ENCODE data around the gene NT5C.

Gene NT5C

GRCh38 chr17:75091855-75092327, 39.7 kb downstream of the NT5C start:
- DNase-seq (ENCODE audit: low read depth), result no peak

GRCh38 chr17:75090871-75091854, 40.4 kb downstream of the NT5C start:
- no peak for DNase-seq (ENCODE audit: low read depth)

DNA sequence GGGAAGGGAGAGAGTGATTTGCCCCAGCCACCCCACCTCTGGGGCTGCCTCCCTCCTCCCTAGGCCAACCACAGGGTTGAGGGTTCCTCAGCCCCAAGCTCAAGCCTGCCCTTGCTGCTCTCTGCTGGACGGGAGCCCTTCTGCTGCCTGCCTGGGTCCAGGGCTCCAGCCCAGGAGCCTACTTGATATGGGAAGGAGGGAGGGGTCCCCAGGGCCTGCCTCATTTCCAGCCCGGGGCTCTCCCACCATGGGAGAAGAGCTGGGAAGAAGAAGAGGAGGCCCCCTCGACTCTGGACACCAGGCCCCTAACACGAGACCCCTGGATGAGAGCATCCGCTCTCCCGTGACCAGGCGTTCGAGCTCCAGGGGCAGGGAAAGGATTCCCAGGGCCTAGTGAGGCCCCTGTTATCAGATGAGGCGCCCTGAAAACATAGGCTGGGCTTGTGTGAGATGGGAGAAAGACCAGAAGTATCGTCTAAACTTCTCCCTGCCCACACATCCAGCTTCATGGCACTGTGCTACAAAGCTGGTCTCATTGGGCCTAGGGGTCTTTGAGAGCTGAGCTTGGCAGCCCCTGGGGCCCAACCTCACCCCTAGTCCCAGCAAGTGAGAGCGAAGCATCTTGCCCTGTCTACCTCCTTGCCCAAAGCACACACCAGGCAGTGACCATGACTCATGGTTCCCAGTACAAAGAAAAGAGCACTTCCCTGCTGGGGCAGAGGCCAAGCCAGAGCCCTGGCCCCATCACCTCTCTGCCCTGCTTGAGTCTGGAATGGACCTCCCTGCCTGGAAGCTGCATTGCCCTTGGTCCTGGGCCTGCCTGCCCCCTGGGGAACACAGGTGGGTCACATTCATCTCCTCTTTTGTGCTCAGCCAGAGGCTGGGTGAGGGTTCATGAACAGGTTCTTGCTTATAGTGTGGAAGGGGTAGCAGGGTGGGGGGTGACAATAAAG, 42.8 kb downstream of the NT5C start:
- no peak for DNase-seq (ENCODE audit: low read depth)

DNA sequence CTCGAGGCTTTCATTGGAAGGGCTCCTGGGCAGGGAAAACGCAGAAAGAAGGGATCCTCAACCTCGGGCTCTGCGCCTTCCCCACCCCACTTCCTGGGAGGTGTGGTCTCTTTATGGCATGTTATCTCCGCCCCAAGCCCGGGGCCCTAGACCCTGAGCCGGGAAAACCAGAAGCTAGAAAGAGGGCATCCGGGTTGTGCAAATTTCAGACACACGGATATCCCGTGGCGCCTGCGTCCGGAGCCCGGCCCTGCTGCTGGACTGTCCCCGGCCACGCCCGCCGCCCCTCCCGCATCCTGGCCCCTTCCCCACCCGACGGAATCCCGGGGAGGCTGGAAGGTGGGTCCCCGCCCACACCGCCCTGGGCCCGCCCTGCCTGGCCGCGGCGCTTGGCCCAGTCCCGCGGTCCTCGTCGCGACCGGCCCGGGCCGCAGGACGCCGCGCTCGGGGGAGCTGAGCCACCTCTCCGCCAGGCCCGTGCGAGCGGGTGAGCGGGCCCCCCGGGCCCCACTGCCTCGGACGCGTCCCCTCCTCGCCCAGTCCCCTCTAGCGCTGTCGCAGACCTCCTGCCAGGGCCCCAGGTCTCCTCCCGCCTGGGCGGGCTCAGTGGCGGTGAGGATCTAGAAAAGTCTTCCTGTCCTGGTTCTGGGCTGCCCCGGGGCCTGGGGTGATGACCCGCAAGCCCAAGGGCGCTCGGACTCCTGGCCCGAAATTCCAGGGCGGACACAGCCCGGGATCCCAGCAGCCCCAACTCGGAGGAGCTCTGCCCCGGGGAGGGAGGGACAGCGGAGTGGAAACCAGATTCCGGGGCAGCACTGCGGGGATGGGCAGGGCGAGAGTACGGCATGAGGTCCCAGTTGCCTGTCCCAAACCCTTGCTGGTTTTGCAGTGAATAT, 43.7 kb downstream of the NT5C start, which contains the start of gene SLC16A5:
Gene SLC16A5, plus strand, starts transcription at position 397 of the 896 bp plus-strand sequence. CDS start 5,683 bp downstream, outside the sequence.
- no peak for DNase-seq (ENCODE audit: low read depth)

- no peak for DNase-seq (ENCODE audit: low read depth)
Measured at GRCh38 chr17:75087182-75087557, 44.4 kb downstream of the NT5C start.

GRCh38 chr17:75086496-75087181, 44.9 kb downstream of the NT5C start:
- no peak for DNase-seq (ENCODE audit: low read depth)

GRCh38 chr17:75084039-75084660, 47.4 kb downstream of the NT5C start:
- no peak for DNase-seq (ENCODE audit: low read depth)

DNA sequence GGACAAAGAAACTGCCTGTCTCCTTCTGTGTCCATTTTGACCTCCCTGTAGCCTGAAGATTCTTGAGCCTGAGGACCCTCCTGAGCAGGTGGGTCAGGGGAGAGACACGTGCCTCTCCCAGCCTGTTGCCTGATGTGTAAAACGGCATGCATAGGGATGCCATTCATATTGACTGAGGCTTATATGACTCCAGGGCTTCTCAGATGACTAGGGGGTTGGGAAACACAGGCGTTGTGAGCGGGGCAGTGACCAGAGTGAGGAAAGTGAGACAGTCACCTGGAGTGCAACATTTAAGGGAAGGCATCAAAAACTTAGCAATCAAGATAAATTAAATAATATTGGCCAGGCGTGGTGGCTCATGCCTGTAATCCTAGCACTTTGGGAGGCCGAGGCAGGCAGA, 48.9 kb downstream of the NT5C start:
- DNase-seq (ENCODE audit: low read depth), result no peak

DNA sequence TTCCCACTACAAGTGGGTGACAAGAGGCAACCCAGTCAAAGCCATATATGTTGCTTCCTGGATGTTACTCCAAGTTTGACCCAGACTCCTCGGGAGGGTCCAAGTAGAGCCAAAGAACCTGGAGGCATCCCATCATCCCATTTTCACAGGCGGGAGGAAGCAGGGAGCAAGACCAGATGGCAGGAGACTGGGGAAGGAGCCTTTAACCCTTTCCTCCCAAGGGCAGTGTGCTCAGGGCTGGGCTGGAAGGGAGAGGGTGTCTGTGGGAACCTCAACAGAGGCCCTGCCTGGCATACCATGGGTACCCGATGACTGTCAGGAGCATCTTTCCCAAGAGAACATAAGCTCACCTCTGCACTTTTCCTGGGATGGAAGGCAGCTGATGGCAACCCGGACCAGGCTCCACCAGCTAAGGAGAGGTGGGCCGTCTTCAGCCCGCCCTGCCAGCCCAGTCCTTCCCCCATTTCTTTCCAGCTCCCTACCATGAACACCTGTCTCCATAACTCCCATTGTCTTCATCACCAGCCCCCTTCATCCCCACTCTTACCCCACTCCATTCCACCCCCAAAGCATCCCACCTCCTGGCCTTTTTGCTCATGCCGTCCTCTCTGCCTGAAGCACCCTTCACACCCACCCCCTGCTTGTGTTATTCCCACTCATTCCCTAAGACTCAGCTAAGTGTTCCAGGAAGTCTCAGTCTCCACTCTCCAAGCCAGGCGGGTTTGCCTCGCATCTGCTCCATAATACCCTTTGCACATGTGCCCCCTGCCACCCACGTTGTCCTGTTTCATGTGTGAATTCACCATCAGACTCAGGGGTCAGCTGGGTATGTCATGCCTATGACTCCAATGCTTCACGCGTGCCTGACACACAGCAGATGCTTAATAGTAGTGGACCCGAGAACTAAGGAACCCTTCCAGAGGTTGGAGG, 49.7 kb downstream of the NT5C start:
- no peak for DNase-seq (ENCODE audit: low read depth)
